HG02884 (cell line): ENCODE measurements around the gene AKNAD1.

Source experiments
- ATAC-seq: cut with Tn5 transposase; IDR thresholded peaks from one replicate; pipeline ENCODE4 v1.9.1; 2021; ENCODE audit warnings: mild to moderate bottlenecking, moderate library complexity; ENCODE audit not compliant: unreplicated experiment

The AKNAD1 gene

DNA sequence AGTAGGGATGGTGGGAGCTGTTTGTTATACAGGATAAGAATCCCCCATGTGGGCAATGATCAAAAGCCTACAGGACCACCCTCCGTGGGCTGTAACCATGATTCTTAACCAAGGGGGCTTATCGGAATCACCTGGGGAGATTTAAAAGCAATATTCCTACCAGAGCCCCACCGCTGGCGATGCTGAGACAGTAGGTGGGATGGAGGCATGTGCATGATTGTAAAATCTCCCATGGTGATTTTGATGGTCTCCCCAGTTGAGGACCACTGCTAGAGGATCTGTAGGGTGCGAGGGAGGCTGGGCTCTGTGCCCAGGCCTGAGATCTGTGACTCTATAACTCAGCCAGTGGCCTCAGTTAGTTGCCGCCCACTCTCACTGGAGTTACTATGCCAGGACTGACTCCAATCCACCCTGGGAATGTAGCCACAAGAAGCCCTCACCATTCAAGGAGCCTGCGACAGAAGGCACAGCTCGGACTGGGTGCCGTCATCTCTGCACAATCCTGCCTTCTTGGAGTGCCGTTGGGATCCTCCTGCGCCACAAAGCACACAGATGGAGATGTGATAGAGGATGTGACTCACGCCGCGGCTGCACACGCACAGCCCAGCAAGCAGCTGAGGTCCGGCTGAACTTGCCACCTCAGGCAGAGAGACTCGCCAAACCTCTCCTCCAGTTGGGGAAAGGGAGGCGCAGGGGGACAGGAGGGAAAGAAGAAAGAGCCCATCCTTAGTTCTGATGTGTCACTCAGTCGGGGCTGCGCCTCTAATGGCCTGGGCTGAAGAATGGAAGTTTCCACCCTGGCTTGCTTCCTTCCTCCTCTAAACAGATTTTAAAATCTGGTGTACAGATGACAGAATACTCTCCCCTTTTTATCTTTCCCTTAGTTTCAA lies 26.5 kb downstream of the AKNAD1 start:
- ATAC-seq, result no peak

DNA sequence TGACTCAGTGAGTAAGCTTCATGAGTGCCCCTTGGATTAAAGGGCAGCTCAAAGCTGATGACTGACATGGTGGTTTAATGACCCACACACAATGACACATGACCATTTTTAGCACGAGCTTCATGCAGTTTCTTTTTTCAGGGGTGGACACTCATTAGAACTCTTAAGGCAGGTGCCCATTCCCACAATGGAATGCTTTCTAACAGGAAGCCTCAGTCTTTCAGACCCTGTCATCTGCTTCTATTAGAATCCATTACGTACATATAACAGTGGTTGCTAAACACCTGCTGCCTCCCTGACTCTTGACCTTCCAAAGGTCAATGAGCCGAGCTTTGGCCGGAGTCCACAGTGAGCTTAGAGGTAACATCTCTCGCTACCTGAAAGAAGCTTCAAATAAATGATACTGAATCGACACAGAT lies 27.4 kb downstream of the AKNAD1 start:
- no peak for ATAC-seq

DNA sequence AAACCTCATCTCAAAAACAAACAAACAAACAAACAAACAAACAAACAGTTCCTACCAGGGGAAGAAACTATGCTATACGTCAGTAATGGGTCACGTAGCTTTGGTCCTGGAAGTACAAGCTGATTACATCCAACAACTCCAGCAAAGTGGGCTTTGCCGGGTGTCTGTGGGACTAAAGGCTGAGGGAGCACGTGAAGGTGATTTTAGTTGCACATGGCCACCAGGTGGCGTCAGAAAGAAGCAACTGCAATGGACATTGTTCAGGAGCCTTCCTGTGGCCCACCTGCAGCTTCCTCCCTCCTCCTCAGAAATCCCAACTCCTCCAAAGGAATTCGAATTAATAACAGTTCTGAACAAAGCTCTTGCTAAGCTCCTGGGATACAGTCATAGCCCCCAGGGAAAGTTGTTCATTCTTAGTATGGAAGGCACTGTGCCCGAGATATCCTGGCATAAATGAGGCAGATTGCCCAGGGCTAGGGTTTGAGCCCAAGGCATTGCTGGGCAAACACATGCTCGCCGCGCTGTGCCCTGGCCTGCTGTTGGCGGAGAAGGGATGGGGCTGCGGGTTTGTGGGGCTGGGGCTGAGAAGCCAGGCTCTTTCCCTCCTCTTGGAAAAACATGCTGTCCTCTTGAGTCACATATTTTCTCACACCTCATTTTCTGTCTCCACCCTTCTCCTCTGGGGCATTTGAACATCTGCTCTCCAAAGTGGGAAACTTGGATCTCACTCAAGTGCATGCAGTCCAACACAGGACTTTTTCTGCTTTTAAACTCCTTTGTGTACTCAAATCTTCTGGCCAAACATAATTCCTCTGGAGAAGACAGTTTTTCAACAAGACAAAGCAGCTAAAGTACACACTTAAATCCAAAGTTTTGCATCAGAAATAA lies 28.6 kb downstream of the AKNAD1 start:
- ATAC-seq, result no peak

- ATAC-seq, result no peak
These were observed 30.7 kb downstream of the AKNAD1 start for GRCh38 chr1:108826081-108826635.

DNA sequence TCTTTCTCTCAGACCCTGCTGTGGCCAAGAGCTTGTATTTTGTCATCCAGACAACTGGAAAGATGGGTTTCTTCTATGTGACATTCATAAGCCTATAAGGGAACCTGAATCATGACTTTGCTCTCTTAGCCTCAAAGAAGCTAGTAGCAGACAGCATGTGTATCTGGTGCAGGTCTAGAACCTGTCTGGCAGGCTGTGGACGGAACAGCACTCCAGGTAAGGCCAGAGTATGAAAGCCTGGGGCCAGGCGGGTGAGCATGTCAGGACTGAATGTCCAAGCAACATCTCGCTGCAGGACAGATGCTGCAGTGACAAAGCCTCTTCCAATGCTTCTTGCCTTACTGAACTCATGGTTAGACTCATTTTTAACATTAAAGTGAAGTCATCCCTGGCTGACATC lies 32.8 kb downstream of the AKNAD1 start:
- no peak for ATAC-seq

GRCh38 chr1:108823632-108824031 lies 33.3 kb downstream of the AKNAD1 start:
- no peak for ATAC-seq

DNA sequence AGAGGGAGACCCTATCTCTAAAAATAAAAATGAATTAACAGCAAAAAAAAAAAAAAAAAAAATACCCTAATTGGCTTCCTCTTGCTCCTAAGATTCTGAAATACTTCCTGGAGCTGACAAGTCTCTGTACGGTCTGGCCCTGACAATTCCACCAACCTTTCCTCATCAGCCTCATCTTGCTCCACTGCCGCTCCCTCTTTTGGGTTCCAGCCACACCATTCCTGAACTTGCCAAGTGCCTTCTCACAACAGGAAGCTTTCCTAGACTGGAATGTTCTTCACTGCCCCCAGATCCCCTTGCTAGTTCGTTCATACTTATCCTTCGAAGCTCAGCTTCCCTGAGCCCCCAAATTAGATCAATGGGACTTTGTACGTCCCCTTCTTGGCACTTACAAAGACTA lies 37.0 kb downstream of the AKNAD1 start:
- ATAC-seq, result no peak

DNA sequence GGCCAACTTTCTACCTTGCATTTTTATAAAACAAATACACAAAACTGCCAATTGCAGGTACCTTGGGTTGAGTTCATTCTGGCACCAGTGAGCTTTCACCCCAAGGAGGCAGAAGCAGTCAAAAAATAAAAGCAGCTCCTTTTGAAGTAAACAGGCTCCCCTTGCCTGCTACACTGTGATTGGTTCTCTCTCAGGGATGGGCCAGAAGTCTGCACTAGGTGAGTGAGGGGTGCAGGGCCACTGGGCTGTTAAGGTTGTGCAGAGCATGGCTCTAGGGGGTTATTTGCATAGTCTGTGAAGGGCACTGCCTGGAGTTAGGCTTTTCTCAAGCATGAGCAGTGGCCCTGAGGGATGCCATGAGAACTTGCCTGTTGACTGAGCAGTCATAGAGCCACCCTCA lies 39.1 kb downstream of the AKNAD1 start:
- ATAC-seq, result no peak

GRCh38 chr1:108817016-108817415 lies 39.9 kb downstream of the AKNAD1 start:
- no peak for ATAC-seq

DNA sequence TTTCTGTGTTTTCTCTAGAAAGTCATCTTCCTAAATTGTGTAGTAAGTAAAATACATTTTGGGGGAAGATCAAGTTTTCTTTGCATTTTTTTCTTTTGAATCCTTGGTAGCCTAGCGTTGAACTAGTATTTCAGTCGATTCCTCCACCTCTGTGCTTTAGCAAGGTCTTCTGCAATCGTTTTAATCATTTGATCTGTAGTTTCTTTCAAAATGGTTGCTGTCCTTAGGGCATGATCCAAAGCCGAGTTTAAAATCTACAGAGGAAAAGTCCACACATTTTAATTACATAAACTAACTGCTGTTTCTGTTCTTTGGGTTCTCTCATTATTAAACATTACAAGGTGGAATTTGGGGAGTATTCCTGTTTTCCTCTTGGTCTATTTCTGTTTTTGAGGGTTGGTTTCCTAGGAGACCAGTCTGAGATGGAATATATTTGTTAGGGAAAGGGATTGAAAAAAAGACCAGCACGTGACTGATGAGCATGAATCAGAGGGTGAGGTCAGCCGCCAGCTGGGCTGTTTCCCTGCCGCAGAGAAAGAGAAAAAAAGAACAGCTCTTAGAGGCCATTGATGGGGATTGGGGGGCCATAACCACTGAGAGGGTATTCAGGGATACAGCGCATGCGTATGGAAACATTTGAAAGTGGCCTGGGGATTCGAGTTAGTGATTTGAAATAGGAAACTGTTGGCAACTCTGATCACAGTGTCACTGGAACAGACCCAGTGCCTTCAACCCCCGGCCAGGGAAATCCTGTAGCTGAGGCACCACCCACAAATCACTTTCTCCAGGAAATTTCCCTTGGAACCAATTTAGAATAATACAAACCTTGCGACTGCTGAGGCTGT lies 40.6 kb downstream of the AKNAD1 start:
- no peak for ATAC-seq

- ATAC-seq, result no peak
These were observed 41.3 kb downstream of the AKNAD1 start for GRCh38 chr1:108815566-108815965.

DNA sequence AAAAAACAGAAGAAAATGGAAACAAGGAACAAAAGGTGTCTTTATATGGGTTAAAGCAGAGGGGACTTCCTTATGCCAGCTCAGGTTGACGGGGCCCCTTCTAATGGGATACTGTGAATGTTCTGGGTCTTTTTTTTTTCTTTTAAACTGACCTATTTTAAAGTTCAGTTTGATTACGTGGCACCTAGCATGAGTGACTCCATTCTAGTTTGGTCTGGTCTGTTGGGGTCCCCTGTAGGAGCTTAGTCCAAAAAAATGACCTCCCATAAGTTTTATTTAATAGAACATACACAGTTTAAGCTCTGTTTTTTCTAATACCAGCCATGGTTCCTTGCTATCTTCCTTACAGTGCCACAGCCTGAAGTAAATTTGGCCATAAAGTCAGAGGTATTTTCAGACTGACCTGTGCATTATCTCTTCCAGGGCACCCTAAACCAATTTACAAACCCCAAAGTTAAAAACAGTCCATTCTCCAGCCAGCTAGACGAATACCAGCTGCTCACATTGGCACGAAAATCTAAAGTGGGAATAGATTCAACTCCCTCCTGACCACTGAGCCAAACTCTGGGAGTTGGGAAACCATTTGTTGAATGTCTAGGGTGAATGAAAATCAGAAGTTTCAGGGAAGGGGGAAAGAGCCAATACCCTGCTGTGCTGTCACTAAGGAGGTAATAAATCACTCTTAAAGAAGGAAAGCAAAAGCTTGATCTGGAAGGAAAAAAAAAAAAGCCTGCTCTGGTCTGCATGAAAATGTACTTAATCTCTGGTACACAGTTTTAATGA lies 42.4 kb downstream of the AKNAD1 start:
- no peak for ATAC-seq

GRCh38 chr1:108813326-108813725 lies 43.6 kb downstream of the AKNAD1 start:
- no peak for ATAC-seq

GRCh38 chr1:108811611-108812010 lies 45.3 kb downstream of the AKNAD1 start:
- ATAC-seq, result no peak

DNA sequence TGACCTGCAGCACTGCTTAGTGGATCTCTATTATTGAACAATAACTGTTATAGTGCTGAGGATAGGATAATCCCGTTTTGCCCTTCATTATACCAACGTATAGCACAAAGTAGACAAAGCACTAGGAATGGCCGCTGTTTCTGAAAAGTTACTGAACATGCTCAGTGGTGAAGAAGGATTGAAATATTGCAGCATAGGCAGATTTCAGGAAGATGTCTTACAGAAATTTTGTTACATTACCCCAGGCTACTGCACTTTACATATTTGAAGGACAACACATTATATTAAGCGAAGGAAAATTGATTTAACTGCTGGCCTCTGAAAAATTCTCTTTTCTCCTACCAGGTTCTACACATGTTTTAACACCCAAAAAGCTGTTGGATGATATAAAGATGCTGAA lies 48.5 kb downstream of the AKNAD1 start:
- ATAC-seq, result no peak

DNA sequence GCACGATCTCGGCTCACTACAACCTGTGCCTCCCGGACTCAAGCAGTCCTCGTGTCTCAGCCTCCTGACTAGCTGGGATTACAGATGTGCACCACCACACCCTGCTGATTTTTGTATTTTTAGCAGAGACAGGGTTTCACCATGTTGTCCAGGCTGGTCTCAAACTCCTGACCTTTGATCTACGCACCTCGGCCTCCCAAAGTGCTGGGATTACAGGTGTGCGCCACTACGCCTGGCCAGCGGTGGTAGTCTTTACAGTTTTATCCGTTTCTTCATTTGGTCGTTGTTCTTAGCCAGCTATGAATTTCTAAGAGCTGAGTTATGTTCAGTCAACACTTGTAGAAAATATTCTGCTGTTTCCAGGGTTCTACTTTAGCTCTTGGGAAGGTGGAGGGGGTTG lies 53.3 kb downstream of the AKNAD1 start:
- no peak for ATAC-seq

DNA sequence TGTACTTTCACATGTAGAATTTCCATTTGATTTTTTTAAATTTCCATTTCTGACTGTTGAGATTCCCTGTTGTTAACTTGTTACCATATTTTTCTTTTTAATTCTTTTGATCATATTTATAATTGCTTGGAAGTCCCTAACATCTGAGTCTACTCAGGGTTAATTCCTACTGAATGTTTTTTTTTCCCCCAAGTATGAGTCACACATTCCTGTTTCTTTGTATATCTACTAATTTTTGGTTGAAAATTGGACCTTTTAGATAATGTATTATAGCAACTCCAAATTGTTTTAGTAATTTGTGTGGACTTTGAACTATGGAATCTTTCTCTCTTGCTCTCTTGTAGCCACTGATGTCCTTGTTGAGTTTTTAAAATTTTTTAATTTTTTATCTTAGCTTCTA lies 55.8 kb downstream of the AKNAD1 start:
- ATAC-seq, result no peak

DNA sequence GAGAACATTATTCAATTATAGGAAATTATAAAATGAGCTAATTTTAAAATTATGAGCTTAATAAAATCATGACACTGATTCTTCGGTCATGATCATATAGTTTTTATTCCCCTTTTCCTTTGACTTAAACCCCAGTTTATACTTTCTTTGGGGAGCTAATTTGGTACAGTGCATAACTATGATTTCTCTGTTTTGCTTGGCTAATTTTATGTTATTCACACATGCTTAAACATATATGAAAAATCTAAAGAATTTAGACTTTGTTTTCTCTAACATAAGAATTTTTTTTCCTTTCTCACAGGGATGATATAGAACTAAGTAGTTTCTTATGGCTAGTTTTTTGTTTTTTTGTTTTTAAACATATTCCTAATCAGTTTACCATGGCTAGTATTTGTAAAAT lies 57.9 kb downstream of the AKNAD1 start:
- ATAC-seq, result no peak

- ATAC-seq, result no peak
These were observed 64.5 kb downstream of the AKNAD1 start for GRCh38 chr1:108792420-108792819.

- ATAC-seq, result no peak
These were observed 65.1 kb downstream of the AKNAD1 start for GRCh38 chr1:108791790-108792189.
